NCI-H2196 (cell line): ENCODE data around the gene KIF12.
"Not testable (repeated sequence)": the region's sequence is repeated elsewhere in the genome, so short reads cannot be mapped to it uniquely, and the experiment has no call there.

Source experiments
- DNase-seq: peaks from one replicate; lab custom pipeline; 2025; ENCODE audit not compliant: unreplicated experiment; lab: John Stamatoyannopoulos, UW

KIF12 gene

GRCh38 chr9:114086009-114086408, 13.1 kb downstream of the KIF12 start:
- DNase-seq, result no peak

- DNase-seq, result no peak
Observed at GRCh38 chr9:114085387-114085789, 13.7 kb downstream of the KIF12 start.

- DNase-seq, result no peak
Observed at GRCh38 chr9:114084282-114085073, 14.6 kb downstream of the KIF12 start.

GRCh38 chr9:114083666-114084065, 15.4 kb downstream of the KIF12 start:
- no peak for DNase-seq

GRCh38 chr9:114082763-114083412, 16.2 kb downstream of the KIF12 start:
- DNase-seq, result not testable (repeated sequence)

GRCh38 chr9:114082017-114082762, 16.9 kb downstream of the KIF12 start:
- peak; percentile 89 for DNase-seq

- no peak for DNase-seq
Observed at GRCh38 chr9:114081441-114082016, 17.6 kb downstream of the KIF12 start.

GRCh38 chr9:114080773-114081440, 18.2 kb downstream of the KIF12 start:
- DNase-seq, result no peak

GRCh38 chr9:114080195-114080772, 18.8 kb downstream of the KIF12 start:
- DNase-seq, result no peak

- DNase-seq, result no peak
Observed at GRCh38 chr9:114078781-114079156, 20.3 kb downstream of the KIF12 start.

- DNase-seq, result no peak
Observed at GRCh38 chr9:114078021-114078780, 20.9 kb downstream of the KIF12 start, which contains the start of gene AMBP. Gene AMBP, minus strand, starts transcription at chr9:114078300. Its CDS starts 91 bp downstream, at chr9:114078209.

- no peak for DNase-seq
Observed at GRCh38 chr9:114077162-114077837, 21.8 kb downstream of the KIF12 start.

- DNase-seq, result no peak
Observed at GRCh38 chr9:114076237-114077161, 22.6 kb downstream of the KIF12 start.

GRCh38 chr9:114075602-114076001, 23.5 kb downstream of the KIF12 start:
- DNase-seq, result no peak

- no peak for DNase-seq
Observed at GRCh38 chr9:114072184-114073140, 26.6 kb downstream of the KIF12 start.

GRCh38 chr9:114071197-114071795, 27.8 kb downstream of the KIF12 start:
- no peak for DNase-seq
